Astrocyte of the spinal cord (primary cell): ENCODE data around the gene CDT1.
"Not testable (repeated sequence)": the region's sequence is repeated elsewhere in the genome, so short reads cannot be mapped to it uniquely, and the experiment has no call there.

Experiments
- DNase-seq: peaks from one replicate; pipeline ENCODE4 v3.0.0; 2011; ENCODE audit warnings: low read depth, low spot score
- H3K4me3 ChIP-seq: 2 replicates; pipeline ENCODE4 v1.5.1; 2011; ENCODE audit warnings: low read depth, mild to moderate bottlenecking, low read length, moderate library complexity
- CTCF ChIP-seq: IDR thresholded peaks from 2 replicates; pipeline ENCODE4 v1.5.1; 2012; ENCODE audit warnings: low read depth, mild to moderate bottlenecking, low read length, inconsistent platforms
- in situ Hi-C: cut with HindIII; loops from 2 replicates; pipeline ENCODE4 v1.10.0; 2017; ENCODE audit warnings: low sequenced_read_pairs

Gene CDT1

GRCh38 chr16:88767546-88768070 is 36.0 kb upstream of the CDT1 start:
- no peak for DNase-seq
- TF ChIP-seq CTCF = no peak
- in situ Hi-C loops = no loop called here
- H3K4me3 ChIP-seq = no peak overlapping the region

- in situ Hi-C loops = no loop called here
- no peak for TF ChIP-seq CTCF
- H3K4me3 ChIP-seq = no peak overlapping the region
- DNase-seq = peak; percentile 67
These were observed 35.4 kb upstream of the CDT1 start for GRCh38 chr16:88768071-88768783.

- peak; percentile 39 for DNase-seq
- no peak for TF ChIP-seq CTCF
- no peak overlapping the region for H3K4me3 ChIP-seq
- in situ Hi-C loops = no loop called here
These were observed 33.8 kb upstream of the CDT1 start for GRCh38 chr16:88769617-88770460.

GRCh38 chr16:88770461-88771293 is 32.9 kb upstream of the CDT1 start:
- in situ Hi-C loops = no loop called here
- H3K4me3 ChIP-seq = no peak overlapping the region
- TF ChIP-seq CTCF = no peak
- peak; percentile 80 for DNase-seq

GRCh38 chr16:88771294-88771772 is 32.3 kb upstream of the CDT1 start:
- DNase-seq = no peak
- TF ChIP-seq CTCF = no peak
- no peak overlapping the region for H3K4me3 ChIP-seq
- in situ Hi-C loops = no loop called here

- DNase-seq, H3K4me3 ChIP-seq, in situ Hi-C loops: not testable (repeated sequence)
These were observed 31.8 kb upstream of the CDT1 start for GRCh38 chr16:88771781-88772180.
